Nephron progenitor cell (in vitro differentiated cells): Measurements from ENCODE around the gene PIK3C2G.

Experiments used
- DNase-seq: peaks from one replicate; pipeline ENCODE4 v3.0.0; 2021
- H3K27ac Mint-ChIP-seq: 2 replicates; pipeline ENCODE4 v1.8.0; 2021; ENCODE audit warnings: mild to moderate bottlenecking, moderate library complexity, mixed read lengths
- H3K27me3 Mint-ChIP-seq: 2 replicates; pipeline ENCODE4 v1.8.0; 2021; ENCODE audit warnings: mild to moderate bottlenecking, low read depth, mixed read lengths; ENCODE audit not compliant: poor library complexity
- H3K36me3 Mint-ChIP-seq: 2 replicates; pipeline ENCODE4 v1.8.0; 2021; ENCODE audit warnings: low read depth, mixed read lengths
- H3K4me1 Mint-ChIP-seq: 2 replicates; pipeline ENCODE4 v1.8.0; 2021; ENCODE audit warnings: mixed read lengths
- H3K4me3 Mint-ChIP-seq: 2 replicates; pipeline ENCODE4 v1.8.0; 2021; ENCODE audit warnings: mild to moderate bottlenecking, moderate library complexity, mixed read lengths
- H3K9me3 Mint-ChIP-seq: 2 replicates; pipeline ENCODE4 v1.8.0; 2021; ENCODE audit warnings: mild to moderate bottlenecking, moderate library complexity, mixed read lengths
- CTCF ChIP-seq: fragments of 200-600 bp; sonication (generic); IDR thresholded peaks from 2 replicates; pipeline ENCODE4 v1.5.0; 2021; ENCODE audit warnings: antibody characterized with exemption

The PIK3C2G gene

DNA sequence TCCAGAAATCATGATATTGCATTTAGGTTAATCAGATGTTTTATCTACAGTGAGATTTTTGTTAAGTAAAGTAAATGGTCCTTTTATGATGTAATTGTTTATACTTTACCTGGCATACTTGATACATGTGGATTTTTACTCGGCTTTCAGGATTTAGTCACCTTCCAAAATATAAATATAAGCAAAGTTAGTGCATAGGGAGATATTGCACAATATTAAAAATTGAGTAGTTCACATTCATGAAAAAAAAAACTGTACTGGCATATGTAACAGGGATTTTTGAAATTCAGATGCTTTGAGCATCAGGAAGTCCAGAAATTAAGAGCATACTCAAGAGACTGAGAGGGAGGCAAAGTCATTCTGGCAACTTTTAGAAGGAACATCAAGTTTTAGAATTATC, 303.0 kb downstream of the PIK3C2G start:
- no peaks in the 10 kb centered on the region for H3K27me3 Mint-ChIP-seq
- no peak overlapping the region for H3K27ac Mint-ChIP-seq
- H3K9me3 Mint-ChIP-seq, result no peaks in the 10 kb centered on the region
- no peaks in the 10 kb centered on the region for H3K36me3 Mint-ChIP-seq
- no peak for TF ChIP-seq CTCF
- H3K4me3 Mint-ChIP-seq, result no peak overlapping the region
- no peaks in the 10 kb centered on the region for H3K4me1 Mint-ChIP-seq
- DNase-seq, result no peak

- no peaks in the 10 kb centered on the region for H3K4me1 Mint-ChIP-seq
- TF ChIP-seq CTCF, result no peak
- H3K27ac Mint-ChIP-seq, result no peak overlapping the region
- no peak for DNase-seq
- H3K9me3 Mint-ChIP-seq, result no peaks in the 10 kb centered on the region
- no peak overlapping the region for H3K4me3 Mint-ChIP-seq
- no peaks in the 10 kb centered on the region for H3K27me3 Mint-ChIP-seq
- no peaks in the 10 kb centered on the region for H3K36me3 Mint-ChIP-seq
Observed at GRCh38 chr12:18567787-18568186, 306.5 kb downstream of the PIK3C2G start.

GRCh38 chr12:18570543-18570942, 309.2 kb downstream of the PIK3C2G start:
- TF ChIP-seq CTCF, result no peak
- no peak overlapping the region for H3K27ac Mint-ChIP-seq
- H3K4me3 Mint-ChIP-seq, result no peak overlapping the region
- no peak for DNase-seq
- H3K4me1 Mint-ChIP-seq, result no peaks in the 10 kb centered on the region
- H3K36me3 Mint-ChIP-seq, result no peaks in the 10 kb centered on the region
- no peaks in the 10 kb centered on the region for H3K9me3 Mint-ChIP-seq
- peaks cover 5% of the 10 kb centered on the region for H3K27me3 Mint-ChIP-seq

DNA sequence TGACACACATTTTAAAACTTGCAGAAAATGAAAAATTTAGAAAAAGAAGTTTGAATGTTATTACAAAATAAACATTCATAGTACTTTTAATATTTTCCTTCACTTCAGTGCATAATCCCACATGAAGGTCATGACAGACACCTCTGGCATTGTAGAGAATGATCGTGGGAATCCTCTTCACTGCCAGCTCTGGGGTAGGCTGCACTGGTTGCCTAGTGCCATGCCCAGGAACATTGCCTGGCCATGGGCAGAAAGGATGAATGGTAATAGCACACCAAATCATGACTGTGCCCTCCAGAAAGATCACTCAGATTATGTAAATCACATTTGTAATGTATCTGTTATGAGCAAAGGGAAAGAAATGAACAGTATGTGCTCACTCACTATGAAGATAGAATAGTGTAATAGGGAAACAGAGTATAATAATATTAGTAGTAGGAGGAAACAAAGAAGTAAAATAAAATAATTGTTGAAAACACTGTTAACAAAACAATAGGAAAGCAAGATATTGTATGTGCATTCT, 314.8 kb downstream of the PIK3C2G start:
- H3K27ac Mint-ChIP-seq, result no peak overlapping the region
- H3K36me3 Mint-ChIP-seq, result no peaks in the 10 kb centered on the region
- H3K27me3 Mint-ChIP-seq, result peaks cover 5% of the 10 kb centered on the region

DNA sequence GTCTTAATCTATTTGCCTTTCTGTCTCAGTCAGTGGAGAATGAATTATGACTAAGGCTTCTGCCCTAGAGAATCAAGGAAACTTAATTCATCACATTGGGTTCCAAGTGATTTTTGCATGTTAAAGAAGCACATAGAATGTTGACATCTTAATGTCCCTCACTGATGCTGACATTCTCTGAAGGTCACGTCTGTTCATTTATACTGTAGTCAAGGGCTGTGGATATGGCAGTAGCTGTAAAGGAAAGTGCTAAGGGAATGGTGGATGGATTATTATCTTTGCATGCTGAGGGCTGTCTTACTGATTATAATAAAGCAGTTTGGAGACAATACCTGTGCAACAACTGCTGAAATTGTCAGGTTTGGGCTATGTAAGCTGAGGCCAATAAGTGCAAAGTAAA, 315.3 kb downstream of the PIK3C2G start:
- no peaks in the 10 kb centered on the region for H3K9me3 Mint-ChIP-seq
- H3K4me3 Mint-ChIP-seq, result no peak overlapping the region
- no peak for TF ChIP-seq CTCF
- no peaks in the 10 kb centered on the region for H3K4me1 Mint-ChIP-seq
- H3K27ac Mint-ChIP-seq, result no peak overlapping the region
- no peak for DNase-seq
- no peaks in the 10 kb centered on the region for H3K36me3 Mint-ChIP-seq
- peaks cover 5% of the 10 kb centered on the region for H3K27me3 Mint-ChIP-seq

More for the DNA sequence above, 314.8 kb downstream of the PIK3C2G start:
- TF ChIP-seq CTCF, result no peak
- Mint-ChIP-seq H3K4me3 (no peak overlapping the region), H3K9me3 (no peaks in the 10 kb centered on the region), H3K4me1 (no peaks in the 10 kb centered on the region)
- DNase-seq, result no peak

- DNase-seq, result no peak
- H3K4me1 Mint-ChIP-seq, result no peaks in the 10 kb centered on the region
- H3K27ac Mint-ChIP-seq, result no peak overlapping the region
- peaks cover 5% of the 10 kb centered on the region for H3K27me3 Mint-ChIP-seq
- TF ChIP-seq CTCF, result no peak
- H3K36me3 Mint-ChIP-seq, result no peaks in the 10 kb centered on the region
- H3K9me3 Mint-ChIP-seq, result no peaks in the 10 kb centered on the region
- no peak overlapping the region for H3K4me3 Mint-ChIP-seq
Observed at GRCh38 chr12:18578191-18578590, 316.9 kb downstream of the PIK3C2G start.
